HEK293 (cell line): Measurements from ENCODE around the gene KDM4B.

Experiments
- BCL11A ChIP-seq: fragments of 450-650 bp; formaldehyde crosslinking; IDR thresholded peaks from 2 replicates; pipeline ENCODE4 v1.5.1; 2016; ENCODE audit warnings: low read depth, missing biosample characterization, missing genetic modification characterization
- ZFP41 ChIP-seq: fragments of 450-650 bp; formaldehyde crosslinking; IDR thresholded peaks from 2 replicates; pipeline ENCODE4 v1.5.1; 2016; ENCODE audit warnings: missing biosample characterization, missing genetic modification characterization, borderline replicate concordance
- ZNF19 ChIP-seq: fragments of 450-650 bp; formaldehyde crosslinking; IDR thresholded peaks from 2 replicates; pipeline ENCODE4; 2016; ENCODE audit warnings: missing biosample characterization, missing genetic modification characterization, low read depth
- ZNF23 ChIP-seq: fragments of 450-650 bp; formaldehyde crosslinking; IDR thresholded peaks from 2 replicates; pipeline ENCODE4 v1.5.1; 2016; ENCODE audit warnings: missing biosample characterization, missing genetic modification characterization, borderline replicate concordance
- ZNF37A ChIP-seq: fragments of 450-650 bp; IDR thresholded peaks from 2 replicates; pipeline ENCODE4 v1.5.1; 2018; ENCODE audit warnings: missing biosample characterization, missing genetic modification characterization
- ZNF514 ChIP-seq: fragments of 450-650 bp; formaldehyde crosslinking; IDR thresholded peaks from 2 replicates; pipeline ENCODE4 v1.5.1; 2016; ENCODE audit warnings: missing biosample characterization, missing genetic modification characterization
- ZNF747 ChIP-seq: fragments of 450-650 bp; formaldehyde crosslinking; IDR thresholded peaks from 2 replicates; pipeline ENCODE4 v1.5.1; 2016; ENCODE audit warnings: missing biosample characterization, missing genetic modification characterization
- TF ChIP-seq, protein P1 (sequence below): fragments of 450-650 bp; formaldehyde crosslinking; IDR thresholded peaks from 2 replicates; pipeline ENCODE4 v1.5.1; 2016; ENCODE audit warnings: missing biosample characterization, missing genetic modification characterization
- TF ChIP-seq, protein P2 (sequence below): fragments of 450-650 bp; formaldehyde crosslinking; IDR thresholded peaks from 2 replicates; pipeline ENCODE4 v1.5.1; 2016; ENCODE audit warnings: missing biosample characterization, missing genetic modification characterization
- TF ChIP-seq, protein P3 (sequence below): fragments of 450-650 bp; formaldehyde crosslinking; IDR thresholded peaks from 2 replicates; pipeline ENCODE4 v1.5.1; 2016; ENCODE audit warnings: missing biosample characterization, missing genetic modification characterization, low read depth
- TF ChIP-seq, protein P4 (sequence below): fragments of 450-650 bp; formaldehyde crosslinking; IDR thresholded peaks from 2 replicates; pipeline ENCODE4 v1.5.1; 2016; ENCODE audit warnings: missing biosample characterization, missing genetic modification characterization

DNA sequence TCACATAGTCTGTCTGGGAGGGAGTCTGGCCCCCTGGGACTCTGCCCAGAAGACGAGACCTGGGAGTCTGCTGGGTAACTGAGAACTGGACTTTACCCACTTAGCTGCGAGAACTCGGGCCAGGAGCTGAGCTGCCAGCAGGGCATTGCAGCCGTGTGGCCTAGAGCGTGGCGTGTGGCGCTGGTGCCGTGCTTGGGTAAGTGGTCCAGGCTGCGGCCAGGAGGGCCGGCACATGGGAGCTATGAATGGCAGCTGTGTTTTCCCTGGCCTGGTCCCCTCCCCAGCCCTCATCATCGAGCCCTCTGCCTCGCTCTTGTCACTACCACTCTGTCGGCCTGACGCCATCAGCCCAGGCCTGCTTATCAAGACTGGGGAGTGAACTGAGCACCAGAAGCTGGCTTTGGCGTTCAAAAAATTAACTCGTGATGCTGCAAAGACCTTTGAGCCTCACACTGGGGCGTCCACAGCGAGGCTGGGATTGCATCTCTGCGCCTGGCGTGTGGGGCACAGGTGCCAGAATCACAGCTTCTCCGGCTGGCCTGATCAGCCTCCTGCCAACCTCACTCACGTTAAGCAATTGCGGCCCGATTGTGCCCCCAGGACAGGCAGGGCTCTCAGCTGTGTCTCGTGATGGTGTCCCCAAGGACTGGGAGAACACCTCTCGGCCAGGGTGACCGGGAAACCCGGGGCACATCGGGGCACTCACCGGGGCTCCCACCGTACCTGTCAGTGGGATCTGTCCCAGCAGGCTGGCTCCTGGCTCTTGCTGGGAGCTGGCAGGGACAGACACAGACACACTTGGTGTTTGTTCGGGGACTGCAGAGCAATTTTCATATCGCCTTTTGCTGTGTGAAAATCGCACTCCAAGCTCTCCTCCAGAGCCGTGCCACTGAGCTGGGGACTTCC, 85.9 kb downstream of the KDM4B start:
- TF ChIP-seq, protein P1, sequence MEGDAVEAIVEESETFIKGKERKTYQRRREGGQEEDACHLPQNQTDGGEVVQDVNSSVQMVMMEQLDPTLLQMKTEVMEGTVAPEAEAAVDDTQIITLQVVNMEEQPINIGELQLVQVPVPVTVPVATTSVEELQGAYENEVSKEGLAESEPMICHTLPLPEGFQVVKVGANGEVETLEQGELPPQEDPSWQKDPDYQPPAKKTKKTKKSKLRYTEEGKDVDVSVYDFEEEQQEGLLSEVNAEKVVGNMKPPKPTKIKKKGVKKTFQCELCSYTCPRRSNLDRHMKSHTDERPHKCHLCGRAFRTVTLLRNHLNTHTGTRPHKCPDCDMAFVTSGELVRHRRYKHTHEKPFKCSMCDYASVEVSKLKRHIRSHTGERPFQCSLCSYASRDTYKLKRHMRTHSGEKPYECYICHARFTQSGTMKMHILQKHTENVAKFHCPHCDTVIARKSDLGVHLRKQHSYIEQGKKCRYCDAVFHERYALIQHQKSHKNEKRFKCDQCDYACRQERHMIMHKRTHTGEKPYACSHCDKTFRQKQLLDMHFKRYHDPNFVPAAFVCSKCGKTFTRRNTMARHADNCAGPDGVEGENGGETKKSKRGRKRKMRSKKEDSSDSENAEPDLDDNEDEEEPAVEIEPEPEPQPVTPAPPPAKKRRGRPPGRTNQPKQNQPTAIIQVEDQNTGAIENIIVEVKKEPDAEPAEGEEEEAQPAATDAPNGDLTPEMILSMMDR (tag by site-specific recombination), result no peak
- no peak for TF ChIP-seq ZNF37A (tag by site-specific recombination)
- TF ChIP-seq, protein P2, sequence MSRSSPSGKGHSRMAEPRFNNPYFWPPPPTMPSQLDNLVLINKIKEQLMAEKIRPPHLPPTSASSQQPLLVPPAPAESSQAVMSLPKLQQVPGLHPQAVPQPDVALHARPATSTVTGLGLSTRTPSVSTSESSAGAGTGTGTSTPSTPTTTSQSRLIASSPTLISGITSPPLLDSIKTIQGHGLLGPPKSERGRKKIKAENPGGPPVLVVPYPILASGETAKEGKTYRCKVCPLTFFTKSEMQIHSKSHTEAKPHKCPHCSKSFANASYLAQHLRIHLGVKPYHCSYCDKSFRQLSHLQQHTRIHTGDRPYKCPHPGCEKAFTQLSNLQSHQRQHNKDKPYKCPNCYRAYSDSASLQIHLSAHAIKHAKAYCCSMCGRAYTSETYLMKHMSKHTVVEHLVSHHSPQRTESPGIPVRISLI (tag by site-specific recombination), result no peak
- TF ChIP-seq, protein P3, sequence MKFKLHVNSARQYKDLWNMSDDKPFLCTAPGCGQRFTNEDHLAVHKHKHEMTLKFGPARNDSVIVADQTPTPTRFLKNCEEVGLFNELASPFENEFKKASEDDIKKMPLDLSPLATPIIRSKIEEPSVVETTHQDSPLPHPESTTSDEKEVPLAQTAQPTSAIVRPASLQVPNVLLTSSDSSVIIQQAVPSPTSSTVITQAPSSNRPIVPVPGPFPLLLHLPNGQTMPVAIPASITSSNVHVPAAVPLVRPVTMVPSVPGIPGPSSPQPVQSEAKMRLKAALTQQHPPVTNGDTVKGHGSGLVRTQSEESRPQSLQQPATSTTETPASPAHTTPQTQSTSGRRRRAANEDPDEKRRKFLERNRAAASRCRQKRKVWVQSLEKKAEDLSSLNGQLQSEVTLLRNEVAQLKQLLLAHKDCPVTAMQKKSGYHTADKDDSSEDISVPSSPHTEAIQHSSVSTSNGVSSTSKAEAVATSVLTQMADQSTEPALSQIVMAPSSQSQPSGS (tag by site-specific recombination), result no peak
- no peak for TF ChIP-seq ZNF747 (tag by site-specific recombination)
- no peak for TF ChIP-seq ZNF514
- no peak for TF ChIP-seq ZFP41 (tag by site-specific recombination)
- TF ChIP-seq ZNF23 (tag by site-specific recombination), result no peak
- TF ChIP-seq BCL11A (tag by site-specific recombination), result no peak
- TF ChIP-seq, protein P4, sequence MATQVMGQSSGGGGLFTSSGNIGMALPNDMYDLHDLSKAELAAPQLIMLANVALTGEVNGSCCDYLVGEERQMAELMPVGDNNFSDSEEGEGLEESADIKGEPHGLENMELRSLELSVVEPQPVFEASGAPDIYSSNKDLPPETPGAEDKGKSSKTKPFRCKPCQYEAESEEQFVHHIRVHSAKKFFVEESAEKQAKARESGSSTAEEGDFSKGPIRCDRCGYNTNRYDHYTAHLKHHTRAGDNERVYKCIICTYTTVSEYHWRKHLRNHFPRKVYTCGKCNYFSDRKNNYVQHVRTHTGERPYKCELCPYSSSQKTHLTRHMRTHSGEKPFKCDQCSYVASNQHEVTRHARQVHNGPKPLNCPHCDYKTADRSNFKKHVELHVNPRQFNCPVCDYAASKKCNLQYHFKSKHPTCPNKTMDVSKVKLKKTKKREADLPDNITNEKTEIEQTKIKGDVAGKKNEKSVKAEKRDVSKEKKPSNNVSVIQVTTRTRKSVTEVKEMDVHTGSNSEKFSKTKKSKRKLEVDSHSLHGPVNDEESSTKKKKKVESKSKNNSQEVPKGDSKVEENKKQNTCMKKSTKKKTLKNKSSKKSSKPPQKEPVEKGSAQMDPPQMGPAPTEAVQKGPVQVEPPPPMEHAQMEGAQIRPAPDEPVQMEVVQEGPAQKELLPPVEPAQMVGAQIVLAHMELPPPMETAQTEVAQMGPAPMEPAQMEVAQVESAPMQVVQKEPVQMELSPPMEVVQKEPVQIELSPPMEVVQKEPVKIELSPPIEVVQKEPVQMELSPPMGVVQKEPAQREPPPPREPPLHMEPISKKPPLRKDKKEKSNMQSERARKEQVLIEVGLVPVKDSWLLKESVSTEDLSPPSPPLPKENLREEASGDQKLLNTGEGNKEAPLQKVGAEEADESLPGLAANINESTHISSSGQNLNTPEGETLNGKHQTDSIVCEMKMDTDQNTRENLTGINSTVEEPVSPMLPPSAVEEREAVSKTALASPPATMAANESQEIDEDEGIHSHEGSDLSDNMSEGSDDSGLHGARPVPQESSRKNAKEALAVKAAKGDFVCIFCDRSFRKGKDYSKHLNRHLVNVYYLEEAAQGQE (tag by site-specific recombination), result no peak
- no peak for TF ChIP-seq ZNF19
